WTC11 (cell line): Measurements from ENCODE around the gene ERC2.

Experiments
- KAT7 ChIP-seq: sonication (generic); formaldehyde crosslinking; IDR thresholded peaks from 2 replicates; pipeline ENCODE4 v1.8.1; 2023; ENCODE audit warnings: missing genetic modification reagents, mild to moderate bottlenecking, borderline replicate concordance
- NFYB ChIP-seq: sonication (generic); formaldehyde crosslinking; conservative IDR thresholded peaks from 2 replicates; pipeline ENCODE4 v1.8.0; 2022; ENCODE audit warnings: low read depth, missing genetic modification reagents
- NR1H2 ChIP-seq: sonication (generic); formaldehyde crosslinking; IDR thresholded peaks from 2 replicates; pipeline ENCODE4 v1.9.0; 2021; ENCODE audit warnings: mild to moderate bottlenecking, moderate library complexity, missing genetic modification reagents
- NR2C2 ChIP-seq: sonication (generic); formaldehyde crosslinking; IDR thresholded peaks from 2 replicates; pipeline ENCODE4 v1.8.0; 2022; ENCODE audit warnings: mild to moderate bottlenecking, missing genetic modification reagents
- TF ChIP-seq, protein P1 (sequence below): fragments of 200-600 bp; IDR thresholded peaks from 2 replicates; pipeline ENCODE4 v1.8.0; 2022; ENCODE audit warnings: antibody characterized with exemption
- TF ChIP-seq, protein P2 (sequence below): sonication (generic); formaldehyde crosslinking; IDR thresholded peaks from 2 replicates; pipeline ENCODE4 v1.8.1; 2023; ENCODE audit warnings: mild to moderate bottlenecking, missing genetic modification reagents, moderate library complexity
- TF ChIP-seq, protein P3 (sequence below): sonication (generic); formaldehyde crosslinking; IDR thresholded peaks from 2 replicates; pipeline ENCODE4 v1.8.1; 2022; ENCODE audit warnings: low read depth, mild to moderate bottlenecking, moderate library complexity, missing genetic modification reagents, borderline replicate concordance
- TF ChIP-seq, protein P4 (sequence below): fragments of 250-450 bp; sonication (Bioruptor Pico); IDR thresholded peaks from 2 replicates; pipeline ENCODE4 v2.1.2; 2022; ENCODE audit warnings: mild to moderate bottlenecking, moderate library complexity

DNA sequence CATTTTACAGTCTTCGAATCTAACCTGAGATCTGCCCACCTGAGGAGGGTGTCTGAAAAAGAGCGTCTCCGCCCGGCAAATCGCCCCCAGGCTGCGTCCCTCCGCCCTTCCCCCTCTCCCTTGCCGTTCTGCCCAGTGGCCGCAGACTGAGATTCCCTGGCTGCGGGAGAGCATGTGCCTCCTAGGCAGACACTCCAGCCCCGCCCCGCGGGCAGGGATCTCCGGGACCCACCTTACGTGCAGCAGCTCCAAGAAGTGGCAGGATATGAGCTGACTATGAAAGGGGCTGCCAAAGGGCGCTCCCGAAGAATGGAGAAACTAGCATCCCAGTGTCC is 978.5 kb downstream of the ERC2 start:
- TF ChIP-seq, protein P1, sequence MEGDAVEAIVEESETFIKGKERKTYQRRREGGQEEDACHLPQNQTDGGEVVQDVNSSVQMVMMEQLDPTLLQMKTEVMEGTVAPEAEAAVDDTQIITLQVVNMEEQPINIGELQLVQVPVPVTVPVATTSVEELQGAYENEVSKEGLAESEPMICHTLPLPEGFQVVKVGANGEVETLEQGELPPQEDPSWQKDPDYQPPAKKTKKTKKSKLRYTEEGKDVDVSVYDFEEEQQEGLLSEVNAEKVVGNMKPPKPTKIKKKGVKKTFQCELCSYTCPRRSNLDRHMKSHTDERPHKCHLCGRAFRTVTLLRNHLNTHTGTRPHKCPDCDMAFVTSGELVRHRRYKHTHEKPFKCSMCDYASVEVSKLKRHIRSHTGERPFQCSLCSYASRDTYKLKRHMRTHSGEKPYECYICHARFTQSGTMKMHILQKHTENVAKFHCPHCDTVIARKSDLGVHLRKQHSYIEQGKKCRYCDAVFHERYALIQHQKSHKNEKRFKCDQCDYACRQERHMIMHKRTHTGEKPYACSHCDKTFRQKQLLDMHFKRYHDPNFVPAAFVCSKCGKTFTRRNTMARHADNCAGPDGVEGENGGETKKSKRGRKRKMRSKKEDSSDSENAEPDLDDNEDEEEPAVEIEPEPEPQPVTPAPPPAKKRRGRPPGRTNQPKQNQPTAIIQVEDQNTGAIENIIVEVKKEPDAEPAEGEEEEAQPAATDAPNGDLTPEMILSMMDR = no peak
- TF ChIP-seq NR2C2 (CRISPR knock-in tag) = no peak
- no peak for TF ChIP-seq NFYB
- TF ChIP-seq, protein P2, sequence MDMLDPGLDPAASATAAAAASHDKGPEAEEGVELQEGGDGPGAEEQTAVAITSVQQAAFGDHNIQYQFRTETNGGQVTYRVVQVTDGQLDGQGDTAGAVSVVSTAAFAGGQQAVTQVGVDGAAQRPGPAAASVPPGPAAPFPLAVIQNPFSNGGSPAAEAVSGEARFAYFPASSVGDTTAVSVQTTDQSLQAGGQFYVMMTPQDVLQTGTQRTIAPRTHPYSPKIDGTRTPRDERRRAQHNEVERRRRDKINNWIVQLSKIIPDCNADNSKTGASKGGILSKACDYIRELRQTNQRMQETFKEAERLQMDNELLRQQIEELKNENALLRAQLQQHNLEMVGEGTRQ (CRISPR knock-in tag) = no peak
- no peak for TF ChIP-seq NR1H2
- TF ChIP-seq KAT7 (CRISPR knock-in tag) = no peak
- TF ChIP-seq, protein P3, sequence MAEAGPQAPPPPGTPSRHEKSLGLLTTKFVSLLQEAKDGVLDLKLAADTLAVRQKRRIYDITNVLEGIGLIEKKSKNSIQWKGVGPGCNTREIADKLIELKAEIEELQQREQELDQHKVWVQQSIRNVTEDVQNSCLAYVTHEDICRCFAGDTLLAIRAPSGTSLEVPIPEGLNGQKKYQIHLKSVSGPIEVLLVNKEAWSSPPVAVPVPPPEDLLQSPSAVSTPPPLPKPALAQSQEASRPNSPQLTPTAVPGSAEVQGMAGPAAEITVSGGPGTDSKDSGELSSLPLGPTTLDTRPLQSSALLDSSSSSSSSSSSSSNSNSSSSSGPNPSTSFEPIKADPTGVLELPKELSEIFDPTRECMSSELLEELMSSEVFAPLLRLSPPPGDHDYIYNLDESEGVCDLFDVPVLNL (CRISPR knock-in tag) = no peak
- TF ChIP-seq, protein P4, sequence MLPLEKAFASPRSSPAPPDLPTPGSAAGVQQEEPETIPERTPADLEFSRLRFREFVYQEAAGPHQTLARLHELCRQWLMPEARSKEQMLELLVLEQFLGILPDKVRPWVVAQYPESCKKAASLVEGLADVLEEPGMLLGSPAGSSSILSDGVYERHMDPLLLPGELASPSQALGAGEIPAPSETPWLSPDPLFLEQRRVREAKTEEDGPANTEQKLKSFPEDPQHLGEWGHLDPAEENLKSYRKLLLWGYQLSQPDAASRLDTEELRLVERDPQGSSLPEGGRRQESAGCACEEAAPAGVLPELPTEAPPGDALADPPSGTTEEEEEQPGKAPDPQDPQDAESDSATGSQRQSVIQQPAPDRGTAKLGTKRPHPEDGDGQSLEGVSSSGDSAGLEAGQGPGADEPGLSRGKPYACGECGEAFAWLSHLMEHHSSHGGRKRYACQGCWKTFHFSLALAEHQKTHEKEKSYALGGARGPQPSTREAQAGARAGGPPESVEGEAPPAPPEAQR (CRISPR knock-in tag) = no peak
